CD14-positive monocyte (primary cell): ENCODE data around the gene FAM181A. TPM values are rescaled to one million over a fixed set of nuclear protein-coding genes. Genes with fewer than 3 reads are reported as not detected.

Experiments
- DNase-seq, 3 donors: peaks; one replicate each; pipeline ENCODE4 v3.0.0-alpha.2; 2011 to 2022
- H2AFZ ChIP-seq: 2 replicates; pipeline ENCODE4 v1.6.0; 2012; ENCODE audit warnings: mild to moderate bottlenecking, low read depth, low read length, inconsistent platforms; ENCODE audit not compliant: insufficient read depth, poor library complexity, severe bottlenecking
- H3K27ac ChIP-seq, 2 donors: 1 replicate in 1 of 2; 2 replicates in 1 of 2; pipeline ENCODE4 v1.5.1; 2012 to 2013; ENCODE audit warnings: low read length in 2 of 2, control low read depth in 1 of 2, inconsistent platforms in 1 of 2, low read depth in 1 of 2, mild to moderate bottlenecking in 1 of 2
- H3K27me3 ChIP-seq, 2 donors: one replicate each; pipeline versions ENCODE4 v1.6.0 to v1.6.1; 2011 to 2013; ENCODE audit warnings: low read length in 2 of 2; ENCODE audit not compliant: control insufficient read depth in 2 of 2, insufficient read depth in 2 of 2
- H3K36me3 ChIP-seq, 2 donors: replicated peaks in 1 of 2; 1 replicate in 1 of 2; 2 replicates in 1 of 2; pipeline versions ENCODE4 v1.5.1 to v1.6.1; 2012 to 2013; ENCODE audit warnings: low read length in 2 of 2, control low read depth in 1 of 2, inconsistent platforms in 1 of 2, mild to moderate bottlenecking in 1 of 2; ENCODE audit not compliant: insufficient read depth in 2 of 2, control insufficient read depth in 1 of 2
- H3K4me1 ChIP-seq, 2 donors: 1 replicate in 1 of 2; 2 replicates in 1 of 2; pipeline versions ENCODE4 v1.5.1 to v1.6.1; 2012 to 2013; ENCODE audit warnings: low read length in 2 of 2, control low read depth in 1 of 2, inconsistent platforms in 1 of 2, mild to moderate bottlenecking in 1 of 2, moderate library complexity in 1 of 2; ENCODE audit not compliant: insufficient read depth in 2 of 2, control insufficient read depth in 1 of 2
- H3K4me2 ChIP-seq: replicated peaks from 2 replicates; pipeline ENCODE3; 2012; ENCODE audit warnings: low read length, moderate library complexity, mild to moderate bottlenecking; ENCODE audit not compliant: poor library complexity, severe bottlenecking; ENCODE audit errors: extremely low read depth
- H3K4me3 ChIP-seq, 3 experiments: fragments of 200-600 bp in 1 of 3; sonication (generic) in 1 of 3; replicated peaks in 1 of 3; 1 replicate in 2 of 3; 2 replicates in 1 of 3; pipeline ENCODE4 v1.5.1; 2011 to 2013; ENCODE audit warnings: low read length in 3 of 3, mild to moderate bottlenecking in 3 of 3, control low read depth in 2 of 3, low read depth in 2 of 3, inconsistent platforms in 1 of 3, moderate library complexity in 1 of 3
- H3K79me2 ChIP-seq: 2 replicates; pipeline ENCODE4 v1.6.0; 2012; ENCODE audit warnings: mild to moderate bottlenecking, control low read depth, inconsistent platforms, low read length, moderate library complexity; ENCODE audit not compliant: insufficient read depth
- H3K9ac ChIP-seq: 2 replicates; pipeline ENCODE4 v1.6.0; 2017; ENCODE audit warnings: low read length, mild to moderate bottlenecking; ENCODE audit not compliant: insufficient read depth, poor library complexity, severe bottlenecking
- H3K9me3 ChIP-seq, 2 donors: replicated peaks in 1 of 2; 1 replicate in 1 of 2; 2 replicates in 1 of 2; pipeline versions ENCODE4 v1.5.1 to v1.6.1; 2012 to 2013; ENCODE audit warnings: low read length in 2 of 2, control low read depth in 1 of 2; ENCODE audit not compliant: control insufficient read depth in 1 of 2, insufficient read depth in 1 of 2
- H4K20me1 ChIP-seq: 2 replicates; pipeline ENCODE4 v1.6.0; 2012; ENCODE audit warnings: mild to moderate bottlenecking, low read length, control low read depth, moderate library complexity; ENCODE audit not compliant: insufficient read depth
- H3K27ac Mint-ChIP-seq, 7 donors: one replicate each; pipeline ENCODE4 v1.8.0; 2020; ENCODE audit warnings: mild to moderate bottlenecking in 7 of 7, mixed read lengths in 7 of 7, moderate library complexity in 6 of 7, inconsistent platforms in 2 of 7
- H3K27me3 Mint-ChIP-seq, 3 donors: one replicate each; pipeline ENCODE4 v1.8.0; 2021 to 2022; ENCODE audit warnings: low read depth in 3 of 3, mild to moderate bottlenecking in 3 of 3, mixed read lengths in 3 of 3, moderate library complexity in 3 of 3, inconsistent platforms in 1 of 3
- H3K36me3 Mint-ChIP-seq, 2 donors: one replicate each; pipeline ENCODE4 v1.8.0; 2020; ENCODE audit warnings: mixed read lengths in 2 of 2, inconsistent platforms in 1 of 2, mild to moderate bottlenecking in 1 of 2
- H3K4me1 Mint-ChIP-seq: one replicate; pipeline ENCODE4 v1.8.0; 2020; ENCODE audit warnings: mild to moderate bottlenecking, mixed read lengths
- H3K4me3 Mint-ChIP-seq, 2 donors: one replicate each; pipeline ENCODE4 v1.8.0; 2020; ENCODE audit warnings: mild to moderate bottlenecking in 2 of 2, mixed read lengths in 2 of 2, moderate library complexity in 1 of 2
- H3K9me3 Mint-ChIP-seq, 7 donors: one replicate each; pipeline ENCODE4 v1.8.0; 2020 to 2022; ENCODE audit warnings: mixed read lengths in 7 of 7, mild to moderate bottlenecking in 6 of 7, moderate library complexity in 6 of 7, inconsistent platforms in 2 of 7
- WGBS: methylation state at CpG from one replicate; pipeline ENCODE4 v1.1.5; 2013; ENCODE audit warnings: missing lambda C conversion rate; ENCODE audit not compliant: insufficient coverage; 5-methylcytosine and 5-hydroxymethylcytosine counted together
- intact Hi-C, 2 donors: fragments of 100-400 bp; cut with micrococcal nuclease; formaldehyde crosslinking; loops; one replicate each; pipeline versions ENCODE4 v1.15.0 to v1.15.1; 2023
- polyA plus RNA-seq, 3 donors: library from polyadenylated mRNA; depleted of rRNA in 1 of 3; unstranded in 2 of 3; stranded (reverse) in 1 of 3; fragments of 300-500 nt in 2 of 3; fragments of >200 nt in 1 of 3; fragmentation: Illumina TruSeq in 2 of 3; gene quantifications; 1 replicate in 2 of 3; 2 replicates in 1 of 3; pipeline ENCODE4 v1.2.3, GENCODE V29; 2012 to 2021
- TF ChIP-seq, protein P1 (sequence below): fragments of 200-600 bp; IDR thresholded peaks from one replicate; pipeline ENCODE4 v1.8.0; 2022; ENCODE audit warnings: antibody characterized with exemption, mild to moderate bottlenecking

FAM181A gene
- polyA plus RNA-seq, 3 donors = not detected

DNA sequence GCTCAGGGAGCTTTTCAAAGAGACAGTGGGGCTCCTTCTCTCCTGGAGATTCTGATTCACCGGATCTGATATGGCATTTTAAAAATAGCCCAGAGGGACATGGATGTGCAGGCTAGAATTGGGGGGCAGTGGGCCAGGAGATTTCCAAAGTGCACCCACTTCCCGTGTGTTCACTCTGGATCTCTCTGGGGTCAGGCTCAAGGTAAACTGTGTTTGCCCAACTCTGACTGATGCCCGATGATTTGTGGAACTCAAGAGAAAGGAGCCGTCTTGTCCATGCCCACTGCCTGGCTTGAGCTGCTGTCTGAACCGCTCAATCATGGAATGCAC, 17.9 kb downstream of the FAM181A start:
- no peak overlapping the region for H2AFZ ChIP-seq
- H4K20me1 ChIP-seq = no peaks in the 10 kb centered on the region
- DNase-seq = no peak
- Mint-ChIP-seq H3K27me3 (peaks cover 0 to 6% (median 2%) of the 10 kb centered on the region in 3 donors), H3K36me3 (peaks cover 13 to 52% of the 10 kb centered on the region in 2 donors), H3K4me3 (no peak overlapping the region), H3K9me3 (no peaks in the 10 kb centered on the region), H3K27ac (no peak overlapping the region), H3K4me1 (peaks cover 7% of the 10 kb centered on the region)
- intact Hi-C loops = no loop called here
- WGBS = 96% methylated on average over 3 of the region's 5 CpGs
- H3K4me2 ChIP-seq = no peak overlapping the region
- H3K27ac ChIP-seq = no peak overlapping the region
- peaks cover 4% of the 10 kb centered on the region in 2 donors for H3K4me1 ChIP-seq
- no peaks in the 10 kb centered on the region for H3K9me3 ChIP-seq
- no peak overlapping the region for H3K4me3 ChIP-seq
- no peaks in the 10 kb centered on the region for H3K79me2 ChIP-seq
- no peaks in the 10 kb centered on the region for H3K27me3 ChIP-seq
- TF ChIP-seq, protein P1, sequence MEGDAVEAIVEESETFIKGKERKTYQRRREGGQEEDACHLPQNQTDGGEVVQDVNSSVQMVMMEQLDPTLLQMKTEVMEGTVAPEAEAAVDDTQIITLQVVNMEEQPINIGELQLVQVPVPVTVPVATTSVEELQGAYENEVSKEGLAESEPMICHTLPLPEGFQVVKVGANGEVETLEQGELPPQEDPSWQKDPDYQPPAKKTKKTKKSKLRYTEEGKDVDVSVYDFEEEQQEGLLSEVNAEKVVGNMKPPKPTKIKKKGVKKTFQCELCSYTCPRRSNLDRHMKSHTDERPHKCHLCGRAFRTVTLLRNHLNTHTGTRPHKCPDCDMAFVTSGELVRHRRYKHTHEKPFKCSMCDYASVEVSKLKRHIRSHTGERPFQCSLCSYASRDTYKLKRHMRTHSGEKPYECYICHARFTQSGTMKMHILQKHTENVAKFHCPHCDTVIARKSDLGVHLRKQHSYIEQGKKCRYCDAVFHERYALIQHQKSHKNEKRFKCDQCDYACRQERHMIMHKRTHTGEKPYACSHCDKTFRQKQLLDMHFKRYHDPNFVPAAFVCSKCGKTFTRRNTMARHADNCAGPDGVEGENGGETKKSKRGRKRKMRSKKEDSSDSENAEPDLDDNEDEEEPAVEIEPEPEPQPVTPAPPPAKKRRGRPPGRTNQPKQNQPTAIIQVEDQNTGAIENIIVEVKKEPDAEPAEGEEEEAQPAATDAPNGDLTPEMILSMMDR = no peak
- H3K9ac ChIP-seq = no peak overlapping the region
- H3K36me3 ChIP-seq = no peaks in the 10 kb centered on the region

DNA sequence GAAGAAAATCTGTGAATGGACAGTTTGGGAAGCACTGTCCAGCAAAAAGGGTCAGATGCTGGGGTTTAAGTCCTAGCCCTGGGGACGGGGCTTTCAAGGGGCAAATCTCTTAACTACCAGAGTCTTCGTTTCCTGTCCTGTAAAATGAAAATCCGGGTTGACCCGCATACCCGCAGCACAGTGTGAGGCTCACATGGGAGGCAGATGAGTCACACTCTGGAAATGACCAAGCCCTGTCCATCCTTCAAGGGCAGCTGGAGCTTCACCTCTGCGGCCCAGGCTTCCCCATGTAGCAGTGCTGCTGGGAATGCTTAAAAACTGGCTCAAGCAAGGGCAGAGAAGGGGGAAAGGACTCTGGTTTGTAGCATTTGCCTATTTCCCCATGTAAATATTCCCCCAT, 19.0 kb downstream of the FAM181A start:
- H3K27ac Mint-ChIP-seq = no peak overlapping the region
- WGBS = 95% methylated on average over 5 of the region's 6 CpGs
- H3K9me3 Mint-ChIP-seq = no peaks in the 10 kb centered on the region

More for the DNA sequence above, 19.0 kb downstream of the FAM181A start:
- no peak for DNase-seq
- Histone ChIP-seq H2AFZ (no peak overlapping the region), H3K4me1 (no peaks in the 10 kb centered on the region), H3K4me3 (no peak overlapping the region), H3K9me3 (no peaks in the 10 kb centered on the region), H3K9ac (no peak overlapping the region), H3K27ac (no peak overlapping the region), H3K27me3 (no peaks in the 10 kb centered on the region), H3K4me2 (no peak overlapping the region), H4K20me1 (no peaks in the 10 kb centered on the region), H3K79me2 (no peaks in the 10 kb centered on the region), H3K36me3 (no peaks in the 10 kb centered on the region)
- H3K4me1 Mint-ChIP-seq = no peaks in the 10 kb centered on the region
- H3K27me3 Mint-ChIP-seq = peaks cover 0 to 6% (median 0%) of the 10 kb centered on the region in 3 donors
- H3K4me3 Mint-ChIP-seq = no peak overlapping the region
- intact Hi-C loops = no loop called here
- peaks cover 11 to 53% of the 10 kb centered on the region in 2 donors for H3K36me3 Mint-ChIP-seq
- TF ChIP-seq, protein P1 = no peak
